Activated T-helper 2 cell treated with anti-CD3 and anti-CD28 coated beads, Interferon-gamma antibody, Interleukin-2, Interleukin-4, amounts not matched to agents 10 μg/mL and 5 μg/mL and 100 μg/mL, durations not matched to agents 14 hours and 24 hours and 36 hours (primary cell): ENCODE results near the gene SLC25A29. TPM values are rescaled to one million over a fixed set of nuclear protein-coding genes. Genes with fewer than 3 reads are reported as not detected.
A peak's percentile ranks its signal among the peaks of the same experiment; 100 is the strongest.

Source experiments
- DNase-seq: peaks from one replicate; pipeline ENCODE4 v3.0.0; 2021; ENCODE audit warnings: low spot score
- H3K27ac Mint-ChIP-seq: one replicate; pipeline ENCODE4 v1.8.0; 2021; ENCODE audit warnings: mixed read lengths
- H3K27me3 Mint-ChIP-seq: one replicate; pipeline ENCODE4 v1.8.0; 2021; ENCODE audit warnings: low read depth, mixed read lengths
- H3K36me3 Mint-ChIP-seq: one replicate; pipeline ENCODE4 v1.8.0; 2021; ENCODE audit warnings: low read depth, mixed read lengths
- H3K4me1 Mint-ChIP-seq: one replicate; pipeline ENCODE4 v1.8.0; 2021; ENCODE audit warnings: low read depth, mixed read lengths
- H3K4me3 Mint-ChIP-seq: one replicate; pipeline ENCODE4 v1.8.0; 2021; ENCODE audit warnings: low read depth, mild to moderate bottlenecking, moderate library complexity, mixed read lengths
- H3K9me3 Mint-ChIP-seq: one replicate; pipeline ENCODE4 v1.8.0; 2021; ENCODE audit warnings: mixed read lengths
- intact Hi-C: fragments of 100-400 bp; cut with micrococcal nuclease; formaldehyde crosslinking; loops from one replicate; pipeline ENCODE4 v1.15.1; 2023
- total RNA-seq: library from RNA; stranded (reverse); gene quantifications from 2 replicates; pipeline ENCODE4 v1.2.3, GENCODE V29; 2022

The SLC25A29 gene
- total RNA-seq, 1 donor from 2014 or later, result 37.0 TPM

- intact Hi-C loops, result no loop called here
- H3K4me3 Mint-ChIP-seq, result no peak overlapping the region
- DNase-seq, result no peak
- no peak overlapping the region for H3K27ac Mint-ChIP-seq
- no peaks in the 10 kb centered on the region for H3K9me3 Mint-ChIP-seq
- H3K36me3 Mint-ChIP-seq, result peaks cover 43% of the 10 kb centered on the region
- H3K4me1 Mint-ChIP-seq, result peaks cover 27% of the 10 kb centered on the region
- H3K27me3 Mint-ChIP-seq, result no peaks in the 10 kb centered on the region
Measured at GRCh38 chr14:100267990-100268389, 38.3 kb downstream of the SLC25A29 start.

GRCh38 chr14:100263141-100263540 lies 43.1 kb downstream of the SLC25A29 start:
- Mint-ChIP-seq H3K4me1 (peaks cover 52% of the 10 kb centered on the region), H3K4me3 (no peak overlapping the region), H3K27ac (peak overlapping the region; percentile 22), H3K36me3 (peaks cover 60% of the 10 kb centered on the region), H3K9me3 (no peaks in the 10 kb centered on the region), H3K27me3 (no peaks in the 10 kb centered on the region)
- intact Hi-C loops, result no loop called here
- DNase-seq, result no peak

GRCh38 chr14:100262545-100262944 lies 43.7 kb downstream of the SLC25A29 start:
- no peaks in the 10 kb centered on the region for H3K27me3 Mint-ChIP-seq
- no peak for DNase-seq
- peaks cover 54% of the 10 kb centered on the region for H3K4me1 Mint-ChIP-seq
- intact Hi-C loops, result no loop called here
- H3K36me3 Mint-ChIP-seq, result peaks cover 60% of the 10 kb centered on the region
- H3K27ac Mint-ChIP-seq, result peak overlapping the region; percentile 22
- no peaks in the 10 kb centered on the region for H3K9me3 Mint-ChIP-seq
- H3K4me3 Mint-ChIP-seq, result no peak overlapping the region

- Mint-ChIP-seq H3K9me3 (no peaks in the 10 kb centered on the region), H3K27me3 (no peaks in the 10 kb centered on the region), H3K4me3 (no peak overlapping the region), H3K36me3 (peaks cover 53% of the 10 kb centered on the region), H3K4me1 (peaks cover 58% of the 10 kb centered on the region), H3K27ac (peak overlapping the region; percentile 58)
- no peak for DNase-seq
- intact Hi-C loops, result no loop called here
Measured at GRCh38 chr14:100261621-100262020, 44.6 kb downstream of the SLC25A29 start.

- peaks cover 62% of the 10 kb centered on the region for H3K4me1 Mint-ChIP-seq
- no peak overlapping the region for H3K27ac Mint-ChIP-seq
- no peaks in the 10 kb centered on the region for H3K9me3 Mint-ChIP-seq
- DNase-seq, result no peak
- intact Hi-C loops, result loop anchor here (2.0 kb wide), 1 partner anchor 16 kb away; no protein-coding TSS in a partner anchor
- peaks cover 26% of the 10 kb centered on the region for H3K36me3 Mint-ChIP-seq
- H3K4me3 Mint-ChIP-seq, result no peak overlapping the region
- H3K27me3 Mint-ChIP-seq, result no peaks in the 10 kb centered on the region
Measured at GRCh38 chr14:100256339-100256895, 49.8 kb downstream of the SLC25A29 start.

GRCh38 chr14:100252684-100253083 lies 53.6 kb downstream of the SLC25A29 start:
- H3K36me3 Mint-ChIP-seq, result peaks cover 28% of the 10 kb centered on the region
- no peak overlapping the region for H3K4me3 Mint-ChIP-seq
- peaks cover 47% of the 10 kb centered on the region for H3K4me1 Mint-ChIP-seq
- no peaks in the 10 kb centered on the region for H3K27me3 Mint-ChIP-seq
- DNase-seq, result no peak
- H3K9me3 Mint-ChIP-seq, result no peaks in the 10 kb centered on the region
- intact Hi-C loops, result no loop called here
- no peak overlapping the region for H3K27ac Mint-ChIP-seq

- Mint-ChIP-seq H3K27ac (peak overlapping the region; percentile 58), H3K9me3 (no peaks in the 10 kb centered on the region), H3K36me3 (peaks cover 33% of the 10 kb centered on the region), H3K27me3 (no peaks in the 10 kb centered on the region), H3K4me1 (peaks cover 46% of the 10 kb centered on the region), H3K4me3 (no peak overlapping the region)
- intact Hi-C loops, result no loop called here
- DNase-seq, result no peak
Measured at GRCh38 chr14:100250732-100251465, 55.3 kb downstream of the SLC25A29 start.

GRCh38 chr14:100246809-100247428 lies 59.3 kb downstream of the SLC25A29 start:
- no peak overlapping the region for H3K27ac Mint-ChIP-seq
- peaks cover 46% of the 10 kb centered on the region for H3K36me3 Mint-ChIP-seq
- DNase-seq, result no peak
- H3K27me3 Mint-ChIP-seq, result no peaks in the 10 kb centered on the region
- no peak overlapping the region for H3K4me3 Mint-ChIP-seq
- intact Hi-C loops, result no loop called here
- H3K9me3 Mint-ChIP-seq, result no peaks in the 10 kb centered on the region
- H3K4me1 Mint-ChIP-seq, result peaks cover 48% of the 10 kb centered on the region

- Mint-ChIP-seq H3K27ac (no peak overlapping the region), H3K9me3 (no peaks in the 10 kb centered on the region), H3K27me3 (no peaks in the 10 kb centered on the region), H3K4me3 (no peak overlapping the region), H3K4me1 (peaks cover 43% of the 10 kb centered on the region), H3K36me3 (peaks cover 46% of the 10 kb centered on the region)
- DNase-seq, result no peak
- intact Hi-C loops, result loop anchor here (5.0 kb wide), 1 partner anchor 34 kb away; no protein-coding TSS in a partner anchor
Measured at GRCh38 chr14:100243020-100243419, 63.2 kb downstream of the SLC25A29 start.

- Mint-ChIP-seq H3K36me3 (peaks cover 50% of the 10 kb centered on the region), H3K4me3 (peak overlapping the region; percentile 87), H3K27me3 (no peaks in the 10 kb centered on the region), H3K27ac (peak overlapping the region; percentile 83), H3K4me1 (peaks cover 42% of the 10 kb centered on the region), H3K9me3 (no peaks in the 10 kb centered on the region)
- no peak for DNase-seq
- intact Hi-C loops, result loop anchor here (2.0 to 5.0 kb wide), 4 partner anchors 16 to 172 kb away; a partner anchor contains a TSS
Measured at GRCh38 chr14:100241279-100241678, 65.0 kb downstream of the SLC25A29 start.

Other genes starting within 250 kb of the SLC25A29 start
- 255 TPM in 2 replicates for gene EVL, start 241.0 kb downstream of the SLC25A29 start, total RNA-seq
- gene DEGS2, start 146.8 kb downstream of the SLC25A29 start, total RNA-seq, result 0.16 and 0.41 TPM in 2 replicates
- 105 TPM in 2 replicates for gene YY1, start 67.3 kb downstream of the SLC25A29 start, total RNA-seq
- gene SLC25A47, start 16.9 kb upstream of the SLC25A29 start, total RNA-seq, result not detected in 2 replicates
- 6.9 and 7.3 TPM in 2 replicates for gene WDR25, start 70.0 kb upstream of the SLC25A29 start, total RNA-seq